ACC112 (cell line): ENCODE data around the gene CNOT4.
"Not testable (repeated sequence)": the region's sequence is repeated elsewhere in the genome, so short reads cannot be mapped to it uniquely, and the experiment has no call there.

Source experiments
- H2AFZ ChIP-seq: fragments of 200-600 bp; sonication (generic); one replicate; pipeline ENCODE4 v1.6.0; 2017; ENCODE audit warnings: antibody characterized with exemption, low read length; ENCODE audit not compliant: unreplicated experiment
- H3K27ac ChIP-seq: fragments of 200-600 bp; sonication (generic); 2 replicates; pipeline ENCODE4 v1.5.1; 2014; ENCODE audit warnings: low read depth, mild to moderate bottlenecking, antibody characterized with exemption, low read length, moderate library complexity
- H3K27me3 ChIP-seq: fragments of 200-600 bp; sonication (generic); 2 replicates; pipeline ENCODE4 v1.6.1; 2014; ENCODE audit warnings: mild to moderate bottlenecking, antibody characterized with exemption, low read length, moderate library complexity, mixed read lengths; ENCODE audit not compliant: insufficient read depth
- H3K36me3 ChIP-seq: fragments of 200-600 bp; sonication (generic); 2 replicates; pipeline ENCODE4 v1.6.1; 2016; ENCODE audit warnings: mild to moderate bottlenecking, antibody characterized with exemption, low read length, moderate library complexity, mixed read lengths; ENCODE audit not compliant: insufficient read depth
- H3K4me1 ChIP-seq: fragments of 200-600 bp; sonication (generic); one replicate; pipeline ENCODE4 v1.6.1; 2016; ENCODE audit warnings: low read length, mixed read lengths; ENCODE audit not compliant: insufficient read depth, unreplicated experiment, control insufficient read depth
- H3K4me3 ChIP-seq: fragments of 200-600 bp; sonication (generic); 2 replicates; pipeline ENCODE4 v1.5.1; 2014; ENCODE audit warnings: mild to moderate bottlenecking, low read depth, low read length
- H3K79me2 ChIP-seq: fragments of 200-600 bp; sonication (generic); one replicate; pipeline ENCODE4 v1.6.0; 2016; ENCODE audit warnings: low read length; ENCODE audit not compliant: control insufficient read depth, unreplicated experiment, insufficient read depth

CNOT4 gene

GRCh38 chr7:135351070-135351469, 158.8 kb downstream of the CNOT4 start:
- H3K4me1 ChIP-seq, H3K36me3 ChIP-seq, H2AFZ ChIP-seq, H3K27ac ChIP-seq, H3K4me3 ChIP-seq, H3K79me2 ChIP-seq: not testable (repeated sequence)
- peaks cover 15% of the 10 kb centered on the region; the same call in 1 of the 2 replicates for H3K27me3 ChIP-seq

- Histone ChIP-seq H3K27me3 (peaks cover 21% of the 10 kb centered on the region; the same call in 1 of the 2 replicates), H3K79me2 (no peaks in the 10 kb centered on the region), H3K36me3 (no peaks in the 10 kb centered on the region), H3K27ac (no peak overlapping the region), H3K4me1 (no peaks in the 10 kb centered on the region), H3K4me3 (no peak overlapping the region), H2AFZ (no peak overlapping the region)
Measured at GRCh38 chr7:135349746-135350145, 160.2 kb downstream of the CNOT4 start.

- H3K27me3 ChIP-seq: peaks cover 32% of the 10 kb centered on the region; the same call in 1 of the 2 replicates
- no peaks in the 10 kb centered on the region for H3K4me1 ChIP-seq
- no peaks in the 10 kb centered on the region for H3K79me2 ChIP-seq
- H3K36me3 ChIP-seq: no peaks in the 10 kb centered on the region
- H3K4me3 ChIP-seq: no peak overlapping the region
- no peak overlapping the region for H2AFZ ChIP-seq
- no peak overlapping the region for H3K27ac ChIP-seq
Measured at GRCh38 chr7:135348493-135348892, 161.4 kb downstream of the CNOT4 start.

GRCh38 chr7:135343361-135343760, 166.5 kb downstream of the CNOT4 start:
- H3K4me3 ChIP-seq: no peak overlapping the region

GRCh38 chr7:135342887-135343286, 167.0 kb downstream of the CNOT4 start:
- no peaks in the 10 kb centered on the region for H3K4me1 ChIP-seq
- no peak overlapping the region for H3K4me3 ChIP-seq
- no peak overlapping the region for H3K27ac ChIP-seq
- H3K36me3 ChIP-seq: no peaks in the 10 kb centered on the region
- peaks cover 46% of the 10 kb centered on the region; the same call in 1 of the 2 replicates for H3K27me3 ChIP-seq
- no peak overlapping the region for H2AFZ ChIP-seq
- H3K79me2 ChIP-seq: no peaks in the 10 kb centered on the region

More at GRCh38 chr7:135343361-135343760, 166.5 kb downstream of the CNOT4 start:
- Histone ChIP-seq H3K4me1 (no peaks in the 10 kb centered on the region), H3K27me3 (peaks cover 46% of the 10 kb centered on the region; the same call in 1 of the 2 replicates), H2AFZ (no peak overlapping the region), H3K36me3 (no peaks in the 10 kb centered on the region), H3K27ac (no peak overlapping the region), H3K79me2 (no peaks in the 10 kb centered on the region)

GRCh38 chr7:135341049-135341448, 168.9 kb downstream of the CNOT4 start:
- no peak overlapping the region for H3K4me3 ChIP-seq
- H2AFZ ChIP-seq: no peak overlapping the region
- no peaks in the 10 kb centered on the region for H3K36me3 ChIP-seq
- no peaks in the 10 kb centered on the region for H3K79me2 ChIP-seq
- H3K27ac ChIP-seq: no peak overlapping the region
- no peaks in the 10 kb centered on the region for H3K4me1 ChIP-seq
- H3K27me3 ChIP-seq: peaks cover 34% of the 10 kb centered on the region; the same call in 1 of the 2 replicates

GRCh38 chr7:135337977-135338550, 171.8 kb downstream of the CNOT4 start:
- H3K27ac ChIP-seq: no peak overlapping the region
- no peaks in the 10 kb centered on the region for H3K36me3 ChIP-seq
- peaks cover 11% of the 10 kb centered on the region; the same call in 1 of the 2 replicates for H3K27me3 ChIP-seq
- no peak overlapping the region for H2AFZ ChIP-seq
- H3K79me2 ChIP-seq: no peaks in the 10 kb centered on the region
- no peaks in the 10 kb centered on the region for H3K4me1 ChIP-seq
- H3K4me3 ChIP-seq: no peak overlapping the region

GRCh38 chr7:135337506-135337905, 172.4 kb downstream of the CNOT4 start:
- Histone ChIP-seq H3K27me3 (peaks cover 5% of the 10 kb centered on the region; the same call in 1 of the 2 replicates), H3K79me2 (no peaks in the 10 kb centered on the region), H3K36me3 (no peaks in the 10 kb centered on the region), H2AFZ (no peak overlapping the region), H3K4me3 (no peak overlapping the region), H3K27ac (no peak overlapping the region), H3K4me1 (no peaks in the 10 kb centered on the region)

GRCh38 chr7:135335628-135336139, 174.2 kb downstream of the CNOT4 start:
- Histone ChIP-seq H2AFZ (no peak overlapping the region), H3K27me3 (no peaks in the 10 kb centered on the region), H3K4me3 (no peak overlapping the region), H3K27ac (no peak overlapping the region), H3K36me3 (no peaks in the 10 kb centered on the region), H3K79me2 (no peaks in the 10 kb centered on the region), H3K4me1 (no peaks in the 10 kb centered on the region)

GRCh38 chr7:135334830-135335543, 174.9 kb downstream of the CNOT4 start:
- Histone ChIP-seq H3K36me3 (no peaks in the 10 kb centered on the region), H3K79me2 (no peaks in the 10 kb centered on the region), H3K27me3 (no peaks in the 10 kb centered on the region), H3K27ac (no peak overlapping the region), H2AFZ (no peak overlapping the region), H3K4me1 (no peaks in the 10 kb centered on the region), H3K4me3 (no peak overlapping the region)

GRCh38 chr7:135333946-135334345, 176.0 kb downstream of the CNOT4 start:
- Histone ChIP-seq H3K4me1 (no peaks in the 10 kb centered on the region), H3K27ac (no peak overlapping the region), H3K27me3 (no peaks in the 10 kb centered on the region), H3K36me3 (no peaks in the 10 kb centered on the region), H2AFZ (no peak overlapping the region), H3K79me2 (no peaks in the 10 kb centered on the region), H3K4me3 (no peak overlapping the region)
